ENCODE measurements around the gene TRPM4.

The TRPM4 gene

DNA sequence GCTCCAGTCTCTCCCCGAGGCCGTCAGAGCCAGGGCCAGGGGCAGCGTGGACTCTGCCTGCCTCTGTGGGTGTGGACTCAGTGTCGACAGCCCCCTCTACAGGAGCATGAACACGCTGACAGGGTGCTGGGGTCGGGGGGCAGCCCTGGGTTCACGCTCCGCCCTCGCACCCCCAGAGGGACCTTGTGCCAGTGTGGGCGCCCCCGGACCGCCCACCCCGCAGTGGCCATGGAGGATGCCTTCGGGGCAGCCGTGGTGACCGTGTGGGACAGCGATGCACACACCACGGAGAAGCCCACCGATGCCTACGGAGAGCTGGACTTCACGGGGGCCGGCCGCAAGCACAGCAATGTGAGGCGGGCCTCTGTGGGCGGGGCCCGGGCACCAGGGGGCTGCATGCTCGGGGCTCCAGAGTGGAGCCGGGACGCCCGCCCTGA, 8.3 kb downstream of the TRPM4 start:
- no peak for DNase-seq (ENCODE audit: low spot score)
- H2BK120ac ChIP-seq (ENCODE audit: low read depth, low read length), result no peak overlapping the region

GRCh38 chr19:49167857-49168409, 10.3 kb downstream of the TRPM4 start:
- WGBS, 2 donors (ENCODE audit: extremely low coverage in 2 of 2, insufficient read length in 2 of 2, insufficient replicate concordance in 1 of 2), result no CpG with 5 or more reads among the region's 25 CpGs
- no peak overlapping the region for H3K4ac ChIP-seq (ENCODE audit: low read length)
- no peak overlapping the region for H3K9ac ChIP-seq (ENCODE audit: low read depth, low read length, poor library complexity)

More for the DNA sequence above, 8.3 kb downstream of the TRPM4 start:
- H3K36me3 ChIP-seq (replicated peaks in 1 of 2; ENCODE audit: control insufficient read depth in 2 of 2, insufficient read depth in 2 of 2, low read length in 2 of 2), result peaks cover 0 to 55% of the 10 kb centered on the region in 2 donors
- H4K8ac ChIP-seq (ENCODE audit: low read depth, low read length), result peak overlapping the region; percentile 94
- H2BK15ac ChIP-seq (ENCODE audit: low read length), result peak overlapping the region; percentile 54
- H3K23ac ChIP-seq (ENCODE audit: low read depth, low read length, poor library complexity), result peak overlapping the region; percentile 69
- H3K9ac ChIP-seq (ENCODE audit: low read depth, low read length, poor library complexity), result peak overlapping the region; percentile 85
- peak overlapping the region; percentile 71 for H3K4me2 ChIP-seq (ENCODE audit: insufficient read depth, low read length, poor library complexity, severe bottlenecking)
- H3K4ac ChIP-seq (ENCODE audit: low read length), result no peak overlapping the region
- H2BK12ac ChIP-seq (ENCODE audit: low read length), result no peak overlapping the region
- H3K4me1 ChIP-seq (ENCODE audit: control insufficient read depth in 2 of 2, insufficient read depth in 1 of 2, low read depth in 1 of 2, low read length in 2 of 2), result peaks cover 0 to 7% of the 10 kb centered on the region in 2 donors
- peak overlapping the region; percentile 47 for H2AK5ac ChIP-seq (ENCODE audit: low read depth, low read length)
- peak overlapping the region in 1 of 2 donors; percentile 65 for H3K4me3 ChIP-seq (ENCODE audit: low read length in 2 of 2)
- peak overlapping the region; percentile 70 for H2BK5ac ChIP-seq (ENCODE audit: low read length)
- no peak overlapping the region for H3K27ac ChIP-seq (replicated peaks; ENCODE audit: low read length)
- H4K91ac ChIP-seq (ENCODE audit: low read depth, low read length, poor library complexity), result no peak overlapping the region
- H3K27me3 ChIP-seq (ENCODE audit: control insufficient read depth in 3 of 3, insufficient read depth in 3 of 3, low read depth in 1 of 3, low read length in 3 of 3), result peaks cover 0 to 3% (median 0%) of the 10 kb centered on the region in 3 experiments
- no peak overlapping the region for H2AFZ ChIP-seq (ENCODE audit: low read length)
- H3K18ac ChIP-seq (ENCODE audit: low read length), result peak overlapping the region; percentile 92
- no CpG with 5 or more reads among the region's 30 CpGs for WGBS, 2 donors (ENCODE audit: extremely low coverage in 2 of 2, insufficient read length in 2 of 2, insufficient replicate concordance in 1 of 2)
- peak overlapping the region; percentile 97 for H3K14ac ChIP-seq (ENCODE audit: low read length)
- no peaks in the 10 kb centered on the region for H3K9me3 ChIP-seq (replicated peaks in 1 of 2; ENCODE audit: control insufficient read depth in 2 of 2, insufficient read depth in 1 of 2, low read depth in 1 of 2, low read length in 2 of 2)
- no peaks in the 10 kb centered on the region for H3K79me1 ChIP-seq (ENCODE audit: low read depth, low read length)

GRCh38 chr19:49168421-49168820, 10.8 kb downstream of the TRPM4 start:
- Histone ChIP-seq H3K36me3 (replicated peaks in 1 of 2; ENCODE audit: control insufficient read depth in 2 of 2, insufficient read depth in 2 of 2, low read length in 2 of 2) (peaks cover 2 to 73% of the 10 kb centered on the region in 2 donors), H2BK5ac (ENCODE audit: low read length) (no peak overlapping the region)

More at GRCh38 chr19:49167857-49168409, 10.3 kb downstream of the TRPM4 start:
- no peak overlapping the region for H2BK120ac ChIP-seq (ENCODE audit: low read depth, low read length)
- H3K18ac ChIP-seq (ENCODE audit: low read length), result no peak overlapping the region
- no peak overlapping the region for H4K8ac ChIP-seq (ENCODE audit: low read depth, low read length)
- H3K4me3 ChIP-seq (ENCODE audit: low read length in 2 of 2), result no peak overlapping the region
- H3K4me1 ChIP-seq (ENCODE audit: control insufficient read depth in 2 of 2, insufficient read depth in 1 of 2, low read depth in 1 of 2, low read length in 2 of 2), result peaks cover 0 to 7% of the 10 kb centered on the region in 2 donors
- no peak for DNase-seq (ENCODE audit: low spot score)
- no peaks in the 10 kb centered on the region for H3K9me3 ChIP-seq (replicated peaks in 1 of 2; ENCODE audit: control insufficient read depth in 2 of 2, insufficient read depth in 1 of 2, low read depth in 1 of 2, low read length in 2 of 2)
- H3K27ac ChIP-seq (replicated peaks; ENCODE audit: low read length), result no peak overlapping the region
- no peaks in the 10 kb centered on the region for H3K79me1 ChIP-seq (ENCODE audit: low read depth, low read length)
- H2BK5ac ChIP-seq (ENCODE audit: low read length), result no peak overlapping the region
- H3K36me3 ChIP-seq (replicated peaks in 1 of 2; ENCODE audit: control insufficient read depth in 2 of 2, insufficient read depth in 2 of 2, low read length in 2 of 2), result peaks cover 0 to 68% of the 10 kb centered on the region in 2 donors
- peak overlapping the region; percentile 89 for H3K23ac ChIP-seq (ENCODE audit: low read depth, low read length, poor library complexity)
- no peak overlapping the region for H4K91ac ChIP-seq (ENCODE audit: low read depth, low read length, poor library complexity)
- peaks cover 0 to 3% (median 0%) of the 10 kb centered on the region in 3 experiments for H3K27me3 ChIP-seq (ENCODE audit: control insufficient read depth in 3 of 3, insufficient read depth in 3 of 3, low read depth in 1 of 3, low read length in 3 of 3)
- no peak overlapping the region for H3K14ac ChIP-seq (ENCODE audit: low read length)
- H3K4me2 ChIP-seq (ENCODE audit: insufficient read depth, low read length, poor library complexity, severe bottlenecking), result no peak overlapping the region
- H2BK12ac ChIP-seq (ENCODE audit: low read length), result no peak overlapping the region
- H2BK15ac ChIP-seq (ENCODE audit: low read length), result no peak overlapping the region
- peak overlapping the region; percentile 61 for H2AK5ac ChIP-seq (ENCODE audit: low read depth, low read length)
- H2AFZ ChIP-seq (ENCODE audit: low read length), result no peak overlapping the region

DNA sequence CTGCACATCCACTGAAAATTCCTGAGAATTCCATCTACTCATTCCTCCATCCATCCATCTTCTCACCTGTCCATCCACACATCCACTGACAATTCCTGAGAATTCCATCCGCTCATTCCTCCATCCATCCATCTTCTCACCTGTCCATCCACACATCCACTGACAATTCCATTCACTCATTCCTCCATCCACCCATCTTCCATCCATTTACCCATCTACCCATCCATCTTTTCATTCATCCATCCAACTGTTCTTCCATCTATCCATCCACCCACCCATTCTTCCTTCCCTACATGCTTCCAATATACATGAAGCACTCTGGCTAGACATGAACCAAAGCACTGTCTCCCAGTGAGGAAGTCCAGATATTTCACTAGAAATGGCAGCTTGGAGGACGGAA, 15.6 kb downstream of the TRPM4 start:
- no peak overlapping the region for H4K91ac ChIP-seq (ENCODE audit: low read depth, low read length, poor library complexity)
- no peak overlapping the region for H2BK5ac ChIP-seq (ENCODE audit: low read length)
- H4K8ac ChIP-seq (ENCODE audit: low read depth, low read length), result no peak overlapping the region
- H3K36me3 ChIP-seq (replicated peaks in 1 of 2; ENCODE audit: control insufficient read depth in 2 of 2, insufficient read depth in 2 of 2, low read length in 2 of 2), result peaks cover 2 to 85% of the 10 kb centered on the region in 2 donors
- no peak overlapping the region for H3K23ac ChIP-seq (ENCODE audit: low read depth, low read length, poor library complexity)
- H3K27me3 ChIP-seq (ENCODE audit: control insufficient read depth in 3 of 3, insufficient read depth in 3 of 3, low read depth in 1 of 3, low read length in 3 of 3), result no peaks in the 10 kb centered on the region
- no peak overlapping the region for H2BK12ac ChIP-seq (ENCODE audit: low read length)
- H2AK5ac ChIP-seq (ENCODE audit: low read depth, low read length), result no peak overlapping the region
- no peaks in the 10 kb centered on the region for H3K9me3 ChIP-seq (replicated peaks in 1 of 2; ENCODE audit: control insufficient read depth in 2 of 2, insufficient read depth in 1 of 2, low read depth in 1 of 2, low read length in 2 of 2)
- no peak overlapping the region for H2BK120ac ChIP-seq (ENCODE audit: low read depth, low read length)
- H3K9ac ChIP-seq (ENCODE audit: low read depth, low read length, poor library complexity), result no peak overlapping the region
- H3K79me1 ChIP-seq (ENCODE audit: low read depth, low read length), result no peaks in the 10 kb centered on the region
- DNase-seq (ENCODE audit: low spot score), result no peak
- H3K14ac ChIP-seq (ENCODE audit: low read length), result no peak overlapping the region
- no CpG with 5 or more reads among the region's 2 CpGs for WGBS, 2 donors (ENCODE audit: extremely low coverage in 2 of 2, insufficient read length in 2 of 2, insufficient replicate concordance in 1 of 2)
- no peak overlapping the region for H3K4me3 ChIP-seq (ENCODE audit: low read length in 2 of 2)
- no peak overlapping the region for H3K18ac ChIP-seq (ENCODE audit: low read length)
- H2BK15ac ChIP-seq (ENCODE audit: low read length), result no peak overlapping the region
- no peak overlapping the region for H3K4me2 ChIP-seq (ENCODE audit: insufficient read depth, low read length, poor library complexity, severe bottlenecking)
- H3K4ac ChIP-seq (ENCODE audit: low read length), result no peak overlapping the region
- no peaks in the 10 kb centered on the region for H3K4me1 ChIP-seq (ENCODE audit: control insufficient read depth in 2 of 2, insufficient read depth in 1 of 2, low read depth in 1 of 2, low read length in 2 of 2)
- H2AFZ ChIP-seq (ENCODE audit: low read length), result no peak overlapping the region
- H3K27ac ChIP-seq (replicated peaks; ENCODE audit: low read length), result no peak overlapping the region

More at GRCh38 chr19:49168421-49168820, 10.8 kb downstream of the TRPM4 start:
- H3K79me1 ChIP-seq (ENCODE audit: low read depth, low read length), result no peaks in the 10 kb centered on the region
- H3K27me3 ChIP-seq (ENCODE audit: control insufficient read depth in 3 of 3, insufficient read depth in 3 of 3, low read depth in 1 of 3, low read length in 3 of 3), result peaks cover 0 to 3% (median 0%) of the 10 kb centered on the region in 3 experiments
- no peak overlapping the region for H3K23ac ChIP-seq (ENCODE audit: low read depth, low read length, poor library complexity)
- H3K14ac ChIP-seq (ENCODE audit: low read length), result no peak overlapping the region
- no peak overlapping the region for H3K18ac ChIP-seq (ENCODE audit: low read length)
- no peaks in the 10 kb centered on the region for H3K9me3 ChIP-seq (replicated peaks in 1 of 2; ENCODE audit: control insufficient read depth in 2 of 2, insufficient read depth in 1 of 2, low read depth in 1 of 2, low read length in 2 of 2)
- WGBS, 2 donors (ENCODE audit: extremely low coverage in 2 of 2, insufficient read length in 2 of 2, insufficient replicate concordance in 1 of 2), result no CpG with 5 or more reads among the region's 23 CpGs
- no peak overlapping the region for H3K4me2 ChIP-seq (ENCODE audit: insufficient read depth, low read length, poor library complexity, severe bottlenecking)
- H4K91ac ChIP-seq (ENCODE audit: low read depth, low read length, poor library complexity), result no peak overlapping the region
- no peak overlapping the region for H4K8ac ChIP-seq (ENCODE audit: low read depth, low read length)
- H3K4me3 ChIP-seq (ENCODE audit: low read length in 2 of 2), result no peak overlapping the region
- H3K9ac ChIP-seq (ENCODE audit: low read depth, low read length, poor library complexity), result no peak overlapping the region
- no peak overlapping the region for H2AK5ac ChIP-seq (ENCODE audit: low read depth, low read length)
- no peak overlapping the region for H3K27ac ChIP-seq (replicated peaks; ENCODE audit: low read length)
- no peak for DNase-seq (ENCODE audit: low spot score)
- H2BK15ac ChIP-seq (ENCODE audit: low read length), result no peak overlapping the region
- H2BK12ac ChIP-seq (ENCODE audit: low read length), result no peak overlapping the region
- H2BK120ac ChIP-seq (ENCODE audit: low read depth, low read length), result no peak overlapping the region
- no peak overlapping the region for H2AFZ ChIP-seq (ENCODE audit: low read length)
- H3K4me1 ChIP-seq (ENCODE audit: control insufficient read depth in 2 of 2, insufficient read depth in 1 of 2, low read depth in 1 of 2, low read length in 2 of 2), result peaks cover 0 to 7% of the 10 kb centered on the region in 2 donors
- H3K4ac ChIP-seq (ENCODE audit: low read length), result no peak overlapping the region
